Stimulated activated CD8-positive, alpha-beta memory T cell treated with anti-CD3 and anti-CD28 coated beads, Interleukin-12 subunit alpha, Interleukin-12 subunit beta, amount 100 ng/mL, for 1 hour (primary cell): ENCODE results near the gene DDI2.
"Not testable (repeated sequence)": the region's sequence is repeated elsewhere in the genome, so short reads cannot be mapped to it uniquely, and the experiment has no call there.

Experiments used
- DNase-seq: peaks from one replicate; pipeline ENCODE4 v3.0.0-alpha.2; 2020; ENCODE audit warnings: low read depth

DDI2 gene

DNA sequence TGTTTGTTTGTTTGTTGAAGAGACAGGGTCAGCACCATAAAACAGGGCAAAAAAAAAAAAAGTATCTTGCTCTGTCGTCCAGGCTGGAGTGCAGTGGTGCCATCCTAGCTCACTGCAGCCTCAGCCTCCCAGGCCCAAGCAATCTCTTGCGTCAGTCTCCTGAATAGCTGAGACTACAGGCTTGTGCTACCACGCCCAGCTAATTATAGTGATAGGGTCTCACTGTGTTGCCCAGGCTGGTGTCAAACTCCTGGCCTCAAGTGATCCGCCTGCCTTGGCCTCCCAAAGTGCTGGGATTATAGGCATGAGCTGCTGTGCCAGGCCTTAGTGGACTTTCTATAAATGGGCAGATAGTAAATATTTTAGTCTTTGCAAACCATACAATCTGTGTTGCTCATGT lies 19.2 kb downstream of the DDI2 start:
- DNase-seq = no peak

GRCh38 chr1:15637826-15638225 lies 20.6 kb downstream of the DDI2 start:
- DNase-seq = no peak

- no peak for DNase-seq
These were observed 22.0 kb downstream of the DDI2 start for GRCh38 chr1:15639262-15639661.

GRCh38 chr1:15639931-15640330 lies 22.7 kb downstream of the DDI2 start:
- no peak for DNase-seq

GRCh38 chr1:15640667-15641066 lies 23.4 kb downstream of the DDI2 start:
- DNase-seq = no peak

DNA sequence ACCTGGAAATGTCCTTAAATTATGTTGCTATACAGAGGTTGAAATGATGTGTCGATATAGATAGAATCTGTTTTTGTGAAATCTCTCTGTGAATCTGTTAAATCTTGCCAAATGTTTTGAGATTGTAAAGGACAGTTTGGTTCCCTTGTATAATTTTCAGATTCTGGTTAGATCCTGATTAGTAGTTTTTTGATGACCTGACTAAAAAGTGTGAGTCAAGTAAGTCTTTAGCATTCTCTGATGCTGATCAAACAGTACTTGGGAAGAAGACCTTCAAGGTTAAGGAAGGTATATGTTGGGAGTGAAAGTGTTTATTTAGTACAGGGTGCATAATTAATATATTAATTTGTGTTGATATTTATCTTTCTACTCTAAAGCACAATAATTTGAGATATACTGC lies 32.7 kb downstream of the DDI2 start:
- no peak for DNase-seq

DNA sequence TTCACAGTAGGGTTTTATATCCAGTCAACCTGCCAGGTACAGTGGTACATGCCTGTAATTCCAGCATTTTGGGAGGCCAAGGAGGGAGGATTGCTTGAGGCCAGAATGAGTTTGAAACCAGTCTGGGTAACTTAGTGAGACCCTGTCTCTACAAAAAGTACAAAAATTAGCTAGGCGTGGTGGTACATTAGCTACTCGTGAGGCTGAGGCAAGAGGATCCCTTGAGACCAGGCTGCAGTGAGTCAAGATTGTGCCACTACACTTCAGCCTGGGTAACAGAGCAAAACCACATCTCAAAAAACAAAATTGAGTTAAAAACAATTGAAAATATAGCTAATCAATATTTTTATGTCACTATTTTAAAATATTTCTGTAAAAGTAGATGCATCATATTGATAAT lies 33.2 kb downstream of the DDI2 start:
- DNase-seq = no peak

DNA sequence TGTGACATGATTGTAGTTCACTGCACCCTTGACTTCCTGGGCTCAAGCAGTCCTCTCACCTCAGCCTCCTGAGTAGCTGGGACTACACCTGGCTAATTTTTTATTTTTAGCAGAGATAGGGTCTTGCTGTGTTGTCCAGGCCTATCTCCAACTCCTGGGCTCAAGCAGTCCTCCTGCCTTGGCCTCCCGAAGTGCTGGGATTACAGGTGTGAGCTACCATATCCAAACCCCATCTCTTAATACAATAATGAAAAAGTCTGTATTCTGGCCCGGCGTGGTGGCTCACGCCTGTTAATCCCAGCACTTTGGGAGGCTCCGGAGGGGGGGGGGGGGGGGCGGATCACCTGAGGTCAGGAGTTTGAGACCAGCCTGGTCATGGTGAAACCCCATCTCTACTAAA lies 34.9 kb downstream of the DDI2 start:
- not testable (repeated sequence) for DNase-seq

DNA sequence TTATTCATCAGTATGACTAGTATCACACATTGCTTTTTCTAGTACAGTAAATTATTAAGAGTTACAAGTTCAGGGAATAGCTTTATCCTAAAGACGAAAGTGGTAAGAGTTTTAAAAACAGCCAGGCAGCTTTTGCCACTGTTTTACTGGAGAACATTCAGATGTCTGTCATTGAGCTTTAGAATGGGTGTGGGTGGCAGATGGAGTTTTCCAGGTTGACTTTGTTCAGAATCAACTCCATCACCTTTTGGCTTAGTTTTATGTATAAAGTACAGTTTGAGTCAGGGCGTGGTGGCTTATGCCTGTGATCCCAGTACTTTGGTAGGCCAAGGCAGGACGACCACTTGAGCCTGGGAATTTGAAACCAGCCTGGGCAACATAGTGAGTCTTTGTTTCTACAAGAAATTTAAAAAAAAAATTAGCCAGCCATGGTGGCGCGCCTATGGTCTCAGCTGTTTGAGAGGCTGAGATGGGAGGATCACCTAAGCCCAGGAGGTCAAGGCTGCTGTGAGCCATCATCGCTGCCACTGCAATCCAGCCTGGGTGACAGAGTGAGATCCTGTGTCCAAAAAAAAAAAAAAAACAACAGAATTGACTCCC lies 36.9 kb downstream of the DDI2 start:
- DNase-seq = no peak

DNA sequence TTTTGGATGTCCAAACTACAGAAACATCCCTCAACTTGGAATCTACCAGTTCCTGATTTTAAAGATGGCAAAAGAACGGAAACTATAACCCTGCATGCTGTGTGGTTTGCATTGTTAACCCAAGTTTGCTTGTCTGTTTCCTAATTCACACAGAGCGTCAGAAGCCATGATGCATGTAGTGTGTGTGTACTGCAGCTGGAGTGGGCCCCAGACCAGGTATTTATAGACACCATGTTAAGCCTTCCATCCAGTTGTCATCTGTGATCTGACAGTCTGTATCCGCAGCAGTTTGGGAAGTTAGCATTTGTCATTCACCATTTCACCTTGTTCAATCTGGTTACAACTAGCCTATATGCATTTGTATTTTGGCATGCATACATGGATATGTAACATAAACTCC lies 39.2 kb downstream of the DDI2 start:
- no peak for DNase-seq

DNA sequence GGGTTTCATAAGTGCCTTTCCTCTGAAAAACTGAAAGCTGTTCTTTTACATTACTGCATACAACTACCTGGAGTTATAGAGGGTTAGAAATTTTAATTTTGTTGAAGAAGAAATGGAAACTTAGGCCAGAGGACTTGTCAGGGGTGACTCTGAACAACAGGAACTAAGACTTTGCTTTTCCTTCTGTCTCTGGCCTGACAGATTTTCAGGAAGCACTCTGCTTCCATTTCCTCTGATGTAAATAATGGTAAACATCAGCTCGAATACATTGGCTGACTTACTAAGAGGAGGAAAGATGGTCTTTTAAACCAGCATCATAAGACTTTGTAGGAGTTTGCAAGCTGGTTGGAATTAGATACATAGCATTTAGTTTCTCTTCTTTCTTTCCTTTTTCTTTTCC lies 39.8 kb downstream of the DDI2 start:
- no peak for DNase-seq

GRCh38 chr1:15660151-15660550 lies 42.9 kb downstream of the DDI2 start:
- DNase-seq = no peak

GRCh38 chr1:15662477-15662876 lies 45.2 kb downstream of the DDI2 start:
- DNase-seq = no peak

DNA sequence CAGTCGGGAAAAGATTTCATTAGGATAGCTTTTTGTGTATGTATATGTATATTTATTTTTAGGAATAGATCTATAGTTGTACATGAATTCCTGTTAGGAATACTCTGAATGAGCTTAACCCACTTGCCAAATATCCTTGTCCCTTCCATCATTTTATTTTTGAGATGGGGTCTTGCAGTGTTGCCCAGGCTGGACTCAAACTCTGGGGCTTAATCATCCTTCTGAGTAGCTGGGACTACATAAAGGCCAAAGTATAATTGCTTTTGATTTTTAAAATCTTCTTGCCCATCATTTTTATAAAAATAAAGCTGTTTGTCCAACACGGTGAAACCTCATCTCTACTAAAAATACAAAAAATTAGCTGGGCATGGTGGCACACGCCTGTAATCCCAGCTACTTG lies 46.7 kb downstream of the DDI2 start:
- no peak for DNase-seq

- DNase-seq = no peak
These were observed 50.1 kb downstream of the DDI2 start for GRCh38 chr1:15667362-15667761.

- DNase-seq = no peak
These were observed 51.0 kb downstream of the DDI2 start for GRCh38 chr1:15668089-15668754.

- DNase-seq = no peak
These were observed 51.8 kb downstream of the DDI2 start for GRCh38 chr1:15669074-15669473.

DNA sequence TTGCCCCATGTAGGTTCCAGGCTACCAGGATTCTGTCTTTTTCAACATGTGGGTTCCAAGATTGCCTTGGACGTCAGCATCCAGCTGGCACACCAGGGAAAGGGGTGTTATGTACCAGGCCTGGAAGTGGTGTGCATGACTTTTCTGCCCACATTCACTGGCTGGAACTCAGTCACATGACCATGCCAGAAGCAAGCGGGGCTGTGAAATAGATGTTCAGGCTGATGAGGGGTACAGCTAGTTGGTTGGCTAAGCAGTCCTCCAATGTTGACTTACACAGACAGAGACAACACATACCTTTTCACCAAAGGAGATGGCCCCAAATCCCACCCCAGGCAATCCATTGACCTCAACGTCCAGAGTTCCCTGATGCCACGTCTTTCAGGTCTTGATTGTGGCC lies 52.6 kb downstream of the DDI2 start:
- no peak for DNase-seq

GRCh38 chr1:15671430-15671829 lies 54.2 kb downstream of the DDI2 start:
- no peak for DNase-seq

DNA sequence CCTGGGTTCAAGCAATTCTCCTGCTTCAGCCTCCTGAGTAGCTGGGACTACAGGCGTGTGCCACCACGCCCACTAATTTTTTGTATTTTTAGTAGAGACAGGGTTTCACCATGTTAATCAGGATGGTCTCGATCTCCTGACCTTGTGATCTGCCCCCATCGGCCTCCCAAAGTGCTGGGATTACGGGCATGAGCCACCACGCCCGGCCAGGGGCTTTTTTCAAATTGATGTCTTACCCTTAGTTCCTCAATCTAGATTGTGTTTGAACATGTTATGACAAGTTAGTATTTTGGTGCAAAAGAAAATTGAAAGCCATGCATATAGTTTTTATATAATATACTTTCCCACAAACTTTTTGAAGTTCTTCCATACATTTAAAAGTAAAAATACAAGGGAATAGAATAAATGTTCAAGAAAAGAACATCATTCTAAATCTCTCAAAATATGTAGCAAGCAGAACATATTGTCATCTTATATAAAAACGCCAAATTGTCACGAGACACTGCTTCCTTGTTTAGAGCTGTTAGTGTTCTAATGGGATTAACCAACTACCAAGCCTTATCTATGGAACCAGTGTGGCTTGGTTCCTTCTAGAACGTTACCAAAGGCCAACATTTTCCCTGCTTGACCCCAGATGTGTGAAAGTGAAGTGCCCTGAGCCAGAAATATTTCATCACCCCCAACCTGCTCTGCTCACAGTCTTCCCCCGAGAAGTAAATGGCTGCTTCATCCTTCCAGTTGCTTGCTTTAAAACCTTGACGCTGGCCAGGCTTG lies 57.3 kb downstream of the DDI2 start:
- DNase-seq = no peak

DNA sequence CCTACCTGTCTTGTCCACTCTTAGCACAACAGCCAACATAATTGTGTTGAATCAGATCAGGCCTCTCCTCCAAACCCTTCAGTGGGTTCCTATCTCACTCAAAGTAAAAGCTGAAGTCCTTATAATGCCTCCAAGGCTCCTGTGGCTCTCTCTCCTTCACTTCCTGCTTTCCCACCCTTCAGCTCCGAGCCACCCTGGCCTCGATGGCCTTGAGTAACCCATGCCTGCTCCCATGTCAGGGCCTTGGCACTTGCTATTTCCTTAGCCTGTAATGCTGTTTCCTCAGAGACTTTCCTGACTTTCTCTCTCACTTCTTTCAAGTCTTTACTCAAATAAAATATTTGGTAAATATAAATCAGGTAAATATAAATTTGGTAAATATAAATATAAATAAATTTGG lies 58.8 kb downstream of the DDI2 start:
- DNase-seq = no peak

- no peak for DNase-seq
These were observed 59.7 kb downstream of the DDI2 start for GRCh38 chr1:15676688-15677661.
